AG04450 (cell line): ENCODE data around the gene PYGB. TPM values are rescaled to one million over a fixed set of nuclear protein-coding genes. Genes with fewer than 3 reads are reported as not detected.
A peak's percentile ranks its signal among the peaks of the same experiment; 100 is the strongest.

Source experiments
- CTCF ChIA-PET: fragments of 300-600, 350-600 bp; formaldehyde crosslinking; extraction: SDS; loops from one replicate; lab custom pipeline; 2022; ENCODE audit warnings: antibody characterized with exemption, inconsistent platforms; lab: Charles Lee
- POLR2A ChIA-PET: fragments of 350-600 bp; formaldehyde crosslinking; extraction: SDS; loops from one replicate; lab custom pipeline; 2021; ENCODE audit warnings: antibody characterized with exemption, inconsistent platforms; lab: Yijun Ruan, JAX
- DNase-seq: peaks from one replicate; pipeline ENCODE4 v3.0.0-alpha.2; 2011; ENCODE audit warnings: low read depth, low spot score
- H3K27ac ChIP-seq: one replicate; pipeline ENCODE4 v1.5.1; 2012; ENCODE audit warnings: low read depth, low read length, control low read depth
- H3K27me3 ChIP-seq: one replicate; pipeline ENCODE4 v1.6.0; 2012; ENCODE audit warnings: low read length; ENCODE audit not compliant: control insufficient read depth, insufficient read depth
- H3K4me3 ChIP-seq: 2 replicates; pipeline ENCODE4 v1.5.1; 2011; ENCODE audit warnings: mild to moderate bottlenecking, low read depth, low read length, control low read depth
- H3K9me3 ChIP-seq: 2 replicates; pipeline ENCODE4 v1.5.1; 2012; ENCODE audit warnings: low read length; ENCODE audit not compliant: control insufficient read depth, insufficient read depth
- CTCF ChIP-seq: IDR thresholded peaks from 2 replicates; pipeline ENCODE4 v1.5.1; 2011; ENCODE audit warnings: low read depth, low read length, control low read depth, inconsistent platforms
- polyA minus RNA-seq: library from RNA; depleted of rRNA, polyadenylated mRNA; stranded (reverse); fragments of >200 nt; gene quantifications from 2 replicates; pipeline ENCODE4 v1.2.3, GENCODE V29; 2011; rRNA and poly(A)+ RNA removed
- polyA plus RNA-seq: library from polyadenylated mRNA; depleted of rRNA; stranded (reverse); fragments of >200 nt; gene quantifications from 2 replicates; pipeline ENCODE4 v1.2.3, GENCODE V29; 2011; rRNA removed

Gene PYGB
- polyA plus RNA-seq: 43.2 and 60.0 TPM in 2 replicates
- polyA minus RNA-seq: 70.7 and 104 TPM in 2 replicates

- Histone ChIP-seq H3K27ac (peak within 1 kb of the TSS; percentile 87), H3K9me3 (no peaks in the 10 kb centered on the region), H3K27me3 (no peaks in the 10 kb centered on the region), H3K4me3 (peak within 1 kb of the TSS; percentile 89)
- TF ChIP-seq CTCF: no peak
- DNase-seq: peak; percentile 56
- ChIA-PET POLR2A (interaction anchor here (0.6 to 1.5 kb wide), 10 partner anchors 12 to 375 kb away, joined by 3 to 5 read pairs (median 4); partner anchors contain the start of genes ENTPD6 and GINS1), CTCF (interaction anchor here (0.9 to 3.3 kb wide), 14 partner anchors 9 to 254 kb away, joined by 3 to 17 read pairs (median 3); no protein-coding TSS in a partner anchor)
Observed at GRCh38 chr20:25247956-25248785, at the start of gene PYGB. Gene PYGB, plus strand, starts transcription at chr20:25248085. Its CDS starts 94 bp downstream, at chr20:25248179.

GRCh38 chr20:25198663-25199383, 49.1 kb upstream of the PYGB start:
- H3K27ac ChIP-seq: no peak overlapping the region
- peaks cover 2% of the 10 kb centered on the region; the same call in 1 of the 2 replicates for H3K9me3 ChIP-seq
- H3K27me3 ChIP-seq: no peaks in the 10 kb centered on the region
- H3K4me3 ChIP-seq: no peak overlapping the region
- ChIA-PET CTCF (interaction anchor here (2.7 kb wide), 1 partner anchor 20 kb away, joined by 10 read pairs; no protein-coding TSS in a partner anchor), POLR2A (interaction anchor here (0.6 kb wide), 1 partner anchor 38 kb away, joined by 3 read pairs; no protein-coding TSS in a partner anchor)
- DNase-seq: no peak
- TF ChIP-seq CTCF: no peak

- Histone ChIP-seq H3K4me3 (no peak overlapping the region), H3K9me3 (peaks cover 2% of the 10 kb centered on the region; the same call in 1 of the 2 replicates), H3K27me3 (no peaks in the 10 kb centered on the region), H3K27ac (no peak overlapping the region)
- ChIA-PET CTCF (interaction anchor here (0.7 to 2.7 kb wide), 3 partner anchors 21 to 204 kb away, joined by 3 to 10 read pairs (median 3); partner anchors contain the start of gene PYGB), POLR2A (interaction anchor here (0.6 kb wide), 1 partner anchor 37 kb away, joined by 3 read pairs; no protein-coding TSS in a partner anchor)
- DNase-seq: no peak
- no peak for TF ChIP-seq CTCF
Observed at GRCh38 chr20:25199473-25200260, 48.2 kb upstream of the PYGB start.

- no peak overlapping the region for H3K27ac ChIP-seq
- no peak overlapping the region for H3K4me3 ChIP-seq
- no peak for TF ChIP-seq CTCF
- H3K27me3 ChIP-seq: no peaks in the 10 kb centered on the region
- CTCF ChIA-PET: interaction anchor here (0.8 to 1.3 kb wide), 2 partner anchors 44 to 196 kb away, joined by 3 to 4 read pairs; partner anchors contain the start of gene PYGB
- no peaks in the 10 kb centered on the region; the same call in 1 of the 2 replicates for H3K9me3 ChIP-seq
- DNase-seq: no peak
- POLR2A ChIA-PET: no interaction called here
Observed at GRCh38 chr20:25203089-25203488, 44.8 kb upstream of the PYGB start.
